ENCODE results near the gene GSTO2.

GRCh38 chr10:104293011-104293410, 24.0 kb downstream of the GSTO2 start:
- TF ChIP-seq CTCF (IDR thresholded peaks at IDR 0.05) (no peak), POLR2A (IDR thresholded peaks at IDR 0.05) (no peak), EP300 (IDR thresholded peaks at IDR 0.05) (no peak)
